Measurements from ENCODE around the gene PRCD. TPM values are rescaled to one million over a fixed set of nuclear protein-coding genes. Genes with fewer than 3 reads are reported as not detected.
A peak's percentile ranks its signal among the peaks of the same experiment; 100 is the strongest.

PRCD gene
- total RNA-seq, 1 donor from 2014 or later = 0.54 TPM

DNA sequence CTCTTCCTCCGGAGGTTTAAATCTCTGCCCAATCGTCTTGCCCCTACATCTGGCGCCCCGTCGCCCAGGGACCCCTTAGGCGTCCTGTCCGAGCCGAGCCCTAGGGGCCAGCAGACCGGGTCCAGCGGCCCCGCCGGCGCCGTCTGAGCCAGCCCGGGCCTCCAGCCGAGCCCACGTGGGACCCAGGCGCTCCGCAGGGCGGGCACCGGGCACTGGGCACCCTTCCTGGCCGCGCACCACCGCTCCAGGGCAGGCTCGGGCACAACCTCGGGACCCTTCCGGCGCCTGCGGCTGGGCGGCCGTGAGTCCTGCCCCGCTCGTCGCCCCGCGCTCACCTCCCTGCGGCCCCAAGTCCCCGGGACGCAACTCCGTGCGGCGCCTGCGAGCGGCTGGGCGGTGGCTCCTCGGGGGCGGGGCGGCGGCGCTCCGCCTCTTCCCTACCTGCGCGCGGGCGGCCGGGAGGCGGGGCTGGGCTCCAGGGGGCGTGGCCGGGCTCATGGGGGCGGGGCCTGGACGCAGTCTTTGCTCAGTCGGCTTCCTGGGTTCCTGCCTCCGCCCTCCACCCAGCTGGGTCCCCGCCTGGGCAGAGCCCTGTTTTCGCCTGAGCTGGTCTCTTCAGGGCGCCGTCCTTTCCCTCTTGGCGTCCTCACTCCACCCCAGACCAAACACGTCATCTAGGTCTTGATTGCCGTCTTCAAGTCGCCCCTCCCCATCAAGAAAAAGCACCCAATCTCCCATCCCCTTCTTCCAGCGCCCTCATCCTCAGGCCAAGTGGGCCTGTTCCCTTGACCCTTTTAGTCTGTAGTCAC lies 38.6 kb upstream of the PRCD start, which contains the start of gene RHBDF2:
RHBDF2 (minus strand) TSS at position 406 of the 809 bp plus-strand sequence. CDS start 19,899 bp downstream, outside the sequence.
- H3K27me3 Mint-ChIP-seq (ENCODE audit: unreplicated experiment) = peaks cover 11% of the 10 kb centered on the region
- H3K36me3 Mint-ChIP-seq (ENCODE audit: low read depth, unreplicated experiment) = no peaks in the 10 kb centered on the region
- peaks cover 38% of the 10 kb centered on the region for H3K4me1 Mint-ChIP-seq (ENCODE audit: unreplicated experiment)
- TF ChIP-seq, protein P1, sequence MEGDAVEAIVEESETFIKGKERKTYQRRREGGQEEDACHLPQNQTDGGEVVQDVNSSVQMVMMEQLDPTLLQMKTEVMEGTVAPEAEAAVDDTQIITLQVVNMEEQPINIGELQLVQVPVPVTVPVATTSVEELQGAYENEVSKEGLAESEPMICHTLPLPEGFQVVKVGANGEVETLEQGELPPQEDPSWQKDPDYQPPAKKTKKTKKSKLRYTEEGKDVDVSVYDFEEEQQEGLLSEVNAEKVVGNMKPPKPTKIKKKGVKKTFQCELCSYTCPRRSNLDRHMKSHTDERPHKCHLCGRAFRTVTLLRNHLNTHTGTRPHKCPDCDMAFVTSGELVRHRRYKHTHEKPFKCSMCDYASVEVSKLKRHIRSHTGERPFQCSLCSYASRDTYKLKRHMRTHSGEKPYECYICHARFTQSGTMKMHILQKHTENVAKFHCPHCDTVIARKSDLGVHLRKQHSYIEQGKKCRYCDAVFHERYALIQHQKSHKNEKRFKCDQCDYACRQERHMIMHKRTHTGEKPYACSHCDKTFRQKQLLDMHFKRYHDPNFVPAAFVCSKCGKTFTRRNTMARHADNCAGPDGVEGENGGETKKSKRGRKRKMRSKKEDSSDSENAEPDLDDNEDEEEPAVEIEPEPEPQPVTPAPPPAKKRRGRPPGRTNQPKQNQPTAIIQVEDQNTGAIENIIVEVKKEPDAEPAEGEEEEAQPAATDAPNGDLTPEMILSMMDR (IDR thresholded peaks at IDR 0.05; ENCODE audit: unreplicated experiment) = no peak
- H3K9me3 Mint-ChIP-seq (ENCODE audit: unreplicated experiment) = no peaks in the 10 kb centered on the region
- peak; percentile 86 for DNase-seq (ENCODE audit: low spot score)
- H3K4me3 Mint-ChIP-seq (ENCODE audit: unreplicated experiment) = peak within 1 kb of the TSS; percentile 93
- no peak within 1 kb of the TSS for H3K27ac Mint-ChIP-seq (ENCODE audit: unreplicated experiment)

DNA sequence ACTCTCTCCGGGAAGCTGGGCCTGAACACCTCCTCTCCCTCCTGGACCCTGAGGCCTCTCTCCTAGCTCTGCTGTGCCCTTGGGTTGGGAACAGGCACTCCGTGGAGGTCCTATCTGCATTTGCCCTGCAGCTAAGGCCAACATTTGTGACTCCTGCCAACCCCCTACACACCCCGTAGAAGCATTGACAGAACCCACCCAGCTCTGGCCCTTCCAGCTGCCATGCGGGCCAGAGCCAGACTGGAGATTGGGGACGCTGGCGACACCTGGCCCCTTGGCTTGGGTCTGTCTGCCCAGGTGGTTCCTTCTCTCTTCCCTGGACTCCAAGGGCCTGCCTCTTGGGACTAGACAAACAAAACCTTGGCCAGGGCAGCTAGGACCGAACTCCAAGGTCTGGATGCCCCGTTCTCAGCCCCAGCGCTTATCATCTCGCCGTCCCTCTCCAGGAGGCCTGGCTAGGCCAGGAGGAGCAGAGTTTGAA lies 38.0 kb upstream of the PRCD start:
- Mint-ChIP-seq H3K9me3 (ENCODE audit: unreplicated experiment) (no peaks in the 10 kb centered on the region), H3K4me1 (ENCODE audit: unreplicated experiment) (peaks cover 38% of the 10 kb centered on the region), H3K4me3 (ENCODE audit: unreplicated experiment) (peak overlapping the region; percentile 93), H3K27ac (ENCODE audit: unreplicated experiment) (no peak overlapping the region), H3K36me3 (ENCODE audit: low read depth, unreplicated experiment) (no peaks in the 10 kb centered on the region), H3K27me3 (ENCODE audit: unreplicated experiment) (peaks cover 11% of the 10 kb centered on the region)
- no peak for DNase-seq (ENCODE audit: low spot score)
- TF ChIP-seq, protein P1 (IDR thresholded peaks at IDR 0.05; ENCODE audit: unreplicated experiment) = no peak

DNA sequence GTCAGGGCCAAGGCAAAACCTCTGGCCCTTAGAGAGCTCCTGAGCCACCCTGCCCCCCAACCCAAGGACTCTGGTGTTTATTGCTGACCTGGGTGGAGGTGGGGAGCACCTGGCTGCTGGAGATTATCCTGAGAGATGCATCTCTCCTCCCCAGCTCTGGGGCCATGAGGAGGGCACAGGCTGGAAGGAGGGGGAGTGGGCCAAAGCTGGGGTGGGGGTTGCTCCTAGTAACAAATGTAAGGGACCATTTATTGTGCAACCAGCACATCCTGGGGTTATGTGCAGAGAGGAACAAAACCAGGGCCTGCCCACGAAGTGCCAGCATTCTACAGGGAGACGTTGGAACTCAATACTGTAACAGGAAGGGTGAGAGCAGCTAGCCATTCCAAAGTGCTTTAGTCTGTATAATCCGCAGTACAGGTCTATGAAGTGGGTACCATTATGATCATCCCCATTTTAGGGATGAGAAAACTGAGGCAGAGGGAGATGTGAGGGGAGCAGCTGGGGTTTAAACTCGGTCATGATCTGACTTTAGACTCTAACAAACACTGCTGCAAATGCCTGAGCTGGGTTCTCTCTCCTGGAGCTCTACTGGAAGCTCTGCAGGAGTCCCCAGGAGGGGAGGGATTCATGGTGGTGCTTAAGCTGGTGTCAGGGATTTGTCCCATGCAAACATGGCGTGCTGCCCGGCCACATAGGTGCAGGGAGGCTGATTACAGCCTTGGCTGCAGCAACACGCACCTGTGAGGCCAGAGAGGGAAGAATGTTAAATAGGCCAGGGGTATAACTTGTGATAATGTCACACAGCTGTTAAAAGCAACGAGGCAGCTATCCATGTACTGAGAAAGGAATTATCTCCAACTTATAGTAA lies 37.3 kb upstream of the PRCD start:
- Mint-ChIP-seq H3K27me3 (ENCODE audit: unreplicated experiment) (peaks cover 7% of the 10 kb centered on the region), H3K9me3 (ENCODE audit: unreplicated experiment) (no peaks in the 10 kb centered on the region), H3K27ac (ENCODE audit: unreplicated experiment) (no peak overlapping the region), H3K36me3 (ENCODE audit: low read depth, unreplicated experiment) (no peaks in the 10 kb centered on the region), H3K4me3 (ENCODE audit: unreplicated experiment) (peak overlapping the region; percentile 47), H3K4me1 (ENCODE audit: unreplicated experiment) (peaks cover 31% of the 10 kb centered on the region)
- no peak for DNase-seq (ENCODE audit: low spot score)
- TF ChIP-seq, protein P1 (IDR thresholded peaks at IDR 0.05; ENCODE audit: unreplicated experiment) = no peak

DNA sequence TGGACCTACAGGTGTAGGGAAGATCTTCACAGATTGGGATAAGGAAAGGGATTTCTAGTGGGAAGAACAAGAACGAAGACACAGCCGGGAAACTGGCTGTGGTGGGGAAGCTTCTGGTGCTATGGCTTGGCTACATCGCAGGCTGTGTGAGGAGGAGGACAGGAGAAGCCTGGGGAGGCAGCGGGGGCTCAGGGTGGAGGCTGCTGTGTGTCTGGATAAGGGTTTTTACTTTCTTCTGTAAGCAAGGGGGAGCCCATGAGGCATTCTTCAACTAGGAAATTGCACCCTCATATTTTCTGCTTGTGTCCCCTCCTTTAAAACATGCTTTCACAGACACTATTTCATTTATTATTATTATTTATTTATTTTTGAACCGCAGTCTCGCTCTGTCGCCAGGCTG lies 35.7 kb upstream of the PRCD start:
- Mint-ChIP-seq H3K27me3 (ENCODE audit: unreplicated experiment) (peaks cover 2% of the 10 kb centered on the region), H3K9me3 (ENCODE audit: unreplicated experiment) (no peaks in the 10 kb centered on the region), H3K4me3 (ENCODE audit: unreplicated experiment) (no peak overlapping the region), H3K4me1 (ENCODE audit: unreplicated experiment) (peaks cover 15% of the 10 kb centered on the region), H3K27ac (ENCODE audit: unreplicated experiment) (no peak overlapping the region), H3K36me3 (ENCODE audit: low read depth, unreplicated experiment) (no peaks in the 10 kb centered on the region)
- TF ChIP-seq, protein P1 (IDR thresholded peaks at IDR 0.05; ENCODE audit: unreplicated experiment) = no peak
- no peak for DNase-seq (ENCODE audit: low spot score)

Data from endothelial cell (in vitro differentiated cells).